ENCODE measurements around the gene VPS16.

Gene VPS16

DNA sequence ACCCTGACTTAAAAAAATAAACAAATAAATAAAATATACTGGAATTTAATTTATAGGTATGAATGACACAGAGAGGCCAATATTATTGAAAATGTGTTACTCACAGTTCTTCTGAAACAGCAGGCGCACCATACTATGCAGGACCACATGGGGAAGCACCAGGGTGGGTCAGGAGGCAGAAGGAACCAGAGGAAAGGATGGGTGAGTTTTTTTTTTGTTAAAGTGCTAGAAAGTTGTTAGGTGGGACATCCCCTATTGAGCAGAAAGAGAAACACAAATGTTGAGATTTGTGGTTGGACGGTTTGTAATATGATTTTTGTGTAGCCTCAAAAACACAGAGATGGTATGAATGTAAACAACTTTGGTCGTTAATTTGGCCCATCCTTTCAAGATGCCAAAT, 58.7 kb downstream of the VPS16 start (continued):
- no peak for TF ChIP-seq ZC3H10 (CRISPR knock-in tag; IDR thresholded peaks at IDR 0.05)
- TF ChIP-seq ISL1 (CRISPR knock-in tag; IDR thresholded peaks at IDR 0.05), result no peak
- TF ChIP-seq, protein P1, sequence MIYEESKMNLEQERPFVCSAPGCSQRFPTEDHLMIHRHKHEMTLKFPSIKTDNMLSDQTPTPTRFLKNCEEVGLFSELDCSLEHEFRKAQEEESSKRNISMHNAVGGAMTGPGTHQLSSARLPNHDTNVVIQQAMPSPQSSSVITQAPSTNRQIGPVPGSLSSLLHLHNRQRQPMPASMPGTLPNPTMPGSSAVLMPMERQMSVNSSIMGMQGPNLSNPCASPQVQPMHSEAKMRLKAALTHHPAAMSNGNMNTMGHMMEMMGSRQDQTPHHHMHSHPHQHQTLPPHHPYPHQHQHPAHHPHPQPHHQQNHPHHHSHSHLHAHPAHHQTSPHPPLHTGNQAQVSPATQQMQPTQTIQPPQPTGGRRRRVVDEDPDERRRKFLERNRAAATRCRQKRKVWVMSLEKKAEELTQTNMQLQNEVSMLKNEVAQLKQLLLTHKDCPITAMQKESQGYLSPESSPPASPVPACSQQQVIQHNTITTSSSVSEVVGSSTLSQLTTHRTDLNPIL (CRISPR knock-in tag; IDR thresholded peaks at IDR 0.05; ENCODE audit: low read depth), result no peak
- TF ChIP-seq PPARA (CRISPR knock-in tag; IDR thresholded peaks at IDR 0.05; ENCODE audit: borderline replicate concordance), result no peak
- TF ChIP-seq ZNF8 (CRISPR knock-in tag; IDR thresholded peaks at IDR 0.05), result no peak
- TF ChIP-seq, protein P2, sequence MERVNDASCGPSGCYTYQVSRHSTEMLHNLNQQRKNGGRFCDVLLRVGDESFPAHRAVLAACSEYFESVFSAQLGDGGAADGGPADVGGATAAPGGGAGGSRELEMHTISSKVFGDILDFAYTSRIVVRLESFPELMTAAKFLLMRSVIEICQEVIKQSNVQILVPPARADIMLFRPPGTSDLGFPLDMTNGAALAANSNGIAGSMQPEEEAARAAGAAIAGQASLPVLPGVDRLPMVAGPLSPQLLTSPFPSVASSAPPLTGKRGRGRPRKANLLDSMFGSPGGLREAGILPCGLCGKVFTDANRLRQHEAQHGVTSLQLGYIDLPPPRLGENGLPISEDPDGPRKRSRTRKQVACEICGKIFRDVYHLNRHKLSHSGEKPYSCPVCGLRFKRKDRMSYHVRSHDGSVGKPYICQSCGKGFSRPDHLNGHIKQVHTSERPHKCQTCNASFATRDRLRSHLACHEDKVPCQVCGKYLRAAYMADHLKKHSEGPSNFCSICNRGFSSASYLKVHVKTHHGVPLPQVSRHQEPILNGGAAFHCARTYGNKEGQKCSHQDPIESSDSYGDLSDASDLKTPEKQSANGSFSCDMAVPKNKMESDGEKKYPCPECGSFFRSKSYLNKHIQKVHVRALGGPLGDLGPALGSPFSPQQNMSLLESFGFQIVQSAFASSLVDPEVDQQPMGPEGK (CRISPR knock-in tag; IDR thresholded peaks at IDR 0.05; ENCODE audit: borderline replicate concordance), result no peak

DNA sequence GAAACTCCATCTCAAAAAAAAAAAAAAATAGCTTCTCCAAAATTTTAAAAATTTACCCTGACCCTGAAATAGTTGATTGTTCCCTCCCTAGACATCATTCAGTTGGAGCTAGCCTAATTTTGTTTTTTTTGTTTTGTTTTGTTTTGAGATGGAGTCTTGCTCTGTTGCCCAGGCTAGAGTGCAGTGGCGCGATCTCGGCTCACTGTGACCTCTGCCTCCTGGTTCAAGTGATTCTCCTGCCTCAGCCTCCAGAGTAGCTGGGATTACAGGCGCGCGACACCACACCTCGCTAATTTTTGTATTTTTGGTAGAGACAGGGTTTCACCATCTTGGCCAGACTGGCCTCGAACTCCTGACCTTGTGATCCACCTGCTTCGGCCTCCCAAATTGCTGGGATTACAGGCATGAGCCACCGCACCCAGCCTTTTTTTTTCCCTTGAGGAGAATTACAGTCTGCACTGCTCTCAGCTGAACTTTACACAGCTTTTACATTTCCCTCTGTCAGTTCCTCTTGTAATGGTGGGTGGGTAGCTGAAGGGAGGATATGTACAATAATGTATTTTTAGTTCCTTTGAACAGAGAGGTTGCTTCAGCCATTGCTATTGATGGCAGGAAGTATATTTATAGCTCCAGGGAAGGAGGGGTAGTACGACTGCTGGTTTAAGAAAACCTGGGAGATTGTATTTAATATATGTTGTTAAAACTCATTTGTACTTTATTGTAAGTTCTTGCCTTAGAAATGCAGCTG, 60.5 kb downstream of the VPS16 start:
- TF ChIP-seq CSDC2 (CRISPR knock-in tag; IDR thresholded peaks at IDR 0.05), result no peak
- TF ChIP-seq, protein P3, sequence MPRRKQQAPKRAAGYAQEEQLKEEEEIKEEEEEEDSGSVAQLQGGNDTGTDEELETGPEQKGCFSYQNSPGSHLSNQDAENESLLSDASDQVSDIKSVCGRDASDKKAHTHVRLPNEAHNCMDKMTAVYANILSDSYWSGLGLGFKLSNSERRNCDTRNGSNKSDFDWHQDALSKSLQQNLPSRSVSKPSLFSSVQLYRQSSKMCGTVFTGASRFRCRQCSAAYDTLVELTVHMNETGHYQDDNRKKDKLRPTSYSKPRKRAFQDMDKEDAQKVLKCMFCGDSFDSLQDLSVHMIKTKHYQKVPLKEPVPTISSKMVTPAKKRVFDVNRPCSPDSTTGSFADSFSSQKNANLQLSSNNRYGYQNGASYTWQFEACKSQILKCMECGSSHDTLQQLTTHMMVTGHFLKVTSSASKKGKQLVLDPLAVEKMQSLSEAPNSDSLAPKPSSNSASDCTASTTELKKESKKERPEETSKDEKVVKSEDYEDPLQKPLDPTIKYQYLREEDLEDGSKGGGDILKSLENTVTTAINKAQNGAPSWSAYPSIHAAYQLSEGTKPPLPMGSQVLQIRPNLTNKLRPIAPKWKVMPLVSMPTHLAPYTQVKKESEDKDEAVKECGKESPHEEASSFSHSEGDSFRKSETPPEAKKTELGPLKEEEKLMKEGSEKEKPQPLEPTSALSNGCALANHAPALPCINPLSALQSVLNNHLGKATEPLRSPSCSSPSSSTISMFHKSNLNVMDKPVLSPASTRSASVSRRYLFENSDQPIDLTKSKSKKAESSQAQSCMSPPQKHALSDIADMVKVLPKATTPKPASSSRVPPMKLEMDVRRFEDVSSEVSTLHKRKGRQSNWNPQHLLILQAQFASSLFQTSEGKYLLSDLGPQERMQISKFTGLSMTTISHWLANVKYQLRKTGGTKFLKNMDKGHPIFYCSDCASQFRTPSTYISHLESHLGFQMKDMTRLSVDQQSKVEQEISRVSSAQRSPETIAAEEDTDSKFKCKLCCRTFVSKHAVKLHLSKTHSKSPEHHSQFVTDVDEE (CRISPR knock-in tag; IDR thresholded peaks at IDR 0.05), result no peak
- TF ChIP-seq TOX (CRISPR knock-in tag; IDR thresholded peaks at IDR 0.05; ENCODE audit: borderline replicate concordance), result no peak
- TF ChIP-seq ZNF8 (CRISPR knock-in tag; IDR thresholded peaks at IDR 0.05), result no peak
- no peak for TF ChIP-seq PPARA (CRISPR knock-in tag; IDR thresholded peaks at IDR 0.05; ENCODE audit: borderline replicate concordance)
- TF ChIP-seq TCF4 (CRISPR knock-in tag; IDR thresholded peaks at IDR 0.05; ENCODE audit: borderline replicate concordance), result no peak
- TF ChIP-seq OSR1 (CRISPR knock-in tag; IDR thresholded peaks at IDR 0.05), result no peak
- no peak for TF ChIP-seq ZFP3 (CRISPR knock-in tag; IDR thresholded peaks at IDR 0.05)
- no peak for TF ChIP-seq ESRRG (CRISPR knock-in tag; IDR thresholded peaks at IDR 0.05)
- no peak for TF ChIP-seq ISL1 (CRISPR knock-in tag; IDR thresholded peaks at IDR 0.05)
- no peak for TF ChIP-seq ARNTL (CRISPR knock-in tag; IDR thresholded peaks at IDR 0.05; ENCODE audit: borderline replicate concordance, low read depth)
- no peak for TF ChIP-seq ZNF70 (CRISPR knock-in tag; IDR thresholded peaks at IDR 0.05)
- no peak for TF ChIP-seq ZC3H10 (CRISPR knock-in tag; IDR thresholded peaks at IDR 0.05)
- no peak for ATAC-seq

DNA sequence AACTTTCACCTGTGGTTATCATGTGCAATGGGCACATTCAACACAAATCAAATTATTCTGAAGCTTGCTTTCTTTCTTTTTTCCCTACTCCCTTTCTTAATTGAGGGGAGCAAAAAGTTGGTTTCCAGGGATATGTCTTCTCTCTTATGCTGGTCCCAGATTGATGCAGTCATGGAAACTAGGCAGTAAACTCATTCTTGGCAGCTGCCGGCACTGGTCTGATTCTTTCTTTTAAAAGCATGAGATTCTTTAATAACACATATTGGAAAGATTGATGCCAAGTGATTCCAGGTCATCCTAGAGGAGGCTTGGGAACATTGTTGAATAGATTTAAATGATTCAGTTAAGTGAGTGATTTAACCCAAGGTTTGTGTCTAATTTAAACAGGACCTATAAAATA, 61.7 kb downstream of the VPS16 start:
- ATAC-seq, result peak; percentile 50
- TF ChIP-seq ZC3H10 (CRISPR knock-in tag; IDR thresholded peaks at IDR 0.05), result no peak
- no peak for TF ChIP-seq TCF4 (CRISPR knock-in tag; IDR thresholded peaks at IDR 0.05; ENCODE audit: borderline replicate concordance)
- TF ChIP-seq, protein P3 (CRISPR knock-in tag; IDR thresholded peaks at IDR 0.05), result no peak
- TF ChIP-seq, protein P2 (CRISPR knock-in tag; IDR thresholded peaks at IDR 0.05; ENCODE audit: borderline replicate concordance), result no peak
- no peak for TF ChIP-seq BACH2 (CRISPR knock-in tag; IDR thresholded peaks at IDR 0.05; ENCODE audit: borderline replicate concordance)
- TF ChIP-seq, protein P4, sequence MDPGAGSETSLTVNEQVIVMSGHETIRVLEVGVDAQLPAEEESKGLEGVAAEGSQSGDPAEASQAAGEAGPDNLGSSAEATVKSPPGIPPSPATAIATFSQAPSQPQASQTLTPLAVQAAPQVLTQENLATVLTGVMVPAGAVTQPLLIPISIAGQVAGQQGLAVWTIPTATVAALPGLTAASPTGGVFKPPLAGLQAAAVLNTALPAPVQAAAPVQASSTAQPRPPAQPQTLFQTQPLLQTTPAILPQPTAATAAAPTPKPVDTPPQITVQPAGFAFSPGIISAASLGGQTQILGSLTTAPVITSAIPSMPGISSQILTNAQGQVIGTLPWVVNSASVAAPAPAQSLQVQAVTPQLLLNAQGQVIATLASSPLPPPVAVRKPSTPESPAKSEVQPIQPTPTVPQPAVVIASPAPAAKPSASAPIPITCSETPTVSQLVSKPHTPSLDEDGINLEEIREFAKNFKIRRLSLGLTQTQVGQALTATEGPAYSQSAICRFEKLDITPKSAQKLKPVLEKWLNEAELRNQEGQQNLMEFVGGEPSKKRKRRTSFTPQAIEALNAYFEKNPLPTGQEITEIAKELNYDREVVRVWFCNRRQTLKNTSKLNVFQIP (CRISPR knock-in tag; IDR thresholded peaks at IDR 0.05; ENCODE audit: borderline replicate concordance, low read depth), result no peak
- no peak for TF ChIP-seq OSR1 (CRISPR knock-in tag; IDR thresholded peaks at IDR 0.05)
- no peak for TF ChIP-seq TOX (CRISPR knock-in tag; IDR thresholded peaks at IDR 0.05; ENCODE audit: borderline replicate concordance)
- TF ChIP-seq ZFP30 (CRISPR knock-in tag; IDR thresholded peaks at IDR 0.05), result no peak
- no peak; the same call in 1 of the 2 replicates for TF ChIP-seq ZNF8 (CRISPR knock-in tag; IDR thresholded peaks at IDR 0.05)
- TF ChIP-seq CSDC2 (CRISPR knock-in tag; IDR thresholded peaks at IDR 0.05), result no peak
- TF ChIP-seq PPARA (CRISPR knock-in tag; IDR thresholded peaks at IDR 0.05; ENCODE audit: borderline replicate concordance), result no peak
- no peak for TF ChIP-seq RARB (CRISPR knock-in tag; IDR thresholded peaks at IDR 0.05)
- TF ChIP-seq GLIS3 (CRISPR knock-in tag; IDR thresholded peaks at IDR 0.05), result no peak
- TF ChIP-seq ZNF565 (CRISPR knock-in tag; conservative IDR thresholded peaks at IDR 0.05; ENCODE audit: low read depth), result no peak
- no peak for TF ChIP-seq ESRRG (CRISPR knock-in tag; IDR thresholded peaks at IDR 0.05)
- no peak for TF ChIP-seq ARNTL (CRISPR knock-in tag; IDR thresholded peaks at IDR 0.05; ENCODE audit: borderline replicate concordance, low read depth)
- TF ChIP-seq ISL1 (CRISPR knock-in tag; IDR thresholded peaks at IDR 0.05), result no peak

Measured in SK-N-SH treated with all-trans-retinoic acid at 6 μM for 48 hours (cell line).